GM23338 (cell line): ENCODE data around the gene USH2A. TPM values are rescaled to one million over a fixed set of nuclear protein-coding genes. Genes with fewer than 3 reads are reported as not detected.

Source experiments
- polyA plus RNA-seq: library from polyadenylated mRNA; unstranded; fragments of >200 nt; fragmentation: Nextera tagmentation; extraction: Ambion mirVana; gene quantifications from 2 replicates; pipeline ENCODE4 v1.2.1, GENCODE V29; 2016
- small RNA-seq: library from RNA; depleted of rRNA; stranded (forward); fragments of <200 nt; gene quantifications from one replicate; pipeline ENCODE3, GENCODE V24; 2014; ENCODE audit warnings: low replicate concordance
- total RNA-seq: library from RNA; depleted of rRNA; stranded (reverse); fragments of >200 nt; shearing (Covaris generic); gene quantifications from 2 replicates; pipeline ENCODE4 v1.2.3, GENCODE V29; 2014

USH2A gene
- total and polyA plus RNA-seq, 2 experiments from 2014 or later = 0.03 TPM

Small RNA genes lying within 50 kb of the gene (small RNA-seq; reads per million reads assigned to genes)
- not detected for gene MRPS18BP1
- 0.30 reads per million, percentile 12 among the genes with 10 or more reads in this experiment for gene RF00108
